ENCODE results near the gene C10orf53. TPM values are rescaled to one million over a fixed set of nuclear protein-coding genes. Genes with fewer than 3 reads are reported as not detected.
"Not testable (repeated sequence)": the region's sequence is repeated elsewhere in the genome, so short reads cannot be mapped to it uniquely, and the experiment has no call there.

Gene C10orf53
- total RNA-seq, 1 donor from 2014 or later = 1.2 TPM

DNA sequence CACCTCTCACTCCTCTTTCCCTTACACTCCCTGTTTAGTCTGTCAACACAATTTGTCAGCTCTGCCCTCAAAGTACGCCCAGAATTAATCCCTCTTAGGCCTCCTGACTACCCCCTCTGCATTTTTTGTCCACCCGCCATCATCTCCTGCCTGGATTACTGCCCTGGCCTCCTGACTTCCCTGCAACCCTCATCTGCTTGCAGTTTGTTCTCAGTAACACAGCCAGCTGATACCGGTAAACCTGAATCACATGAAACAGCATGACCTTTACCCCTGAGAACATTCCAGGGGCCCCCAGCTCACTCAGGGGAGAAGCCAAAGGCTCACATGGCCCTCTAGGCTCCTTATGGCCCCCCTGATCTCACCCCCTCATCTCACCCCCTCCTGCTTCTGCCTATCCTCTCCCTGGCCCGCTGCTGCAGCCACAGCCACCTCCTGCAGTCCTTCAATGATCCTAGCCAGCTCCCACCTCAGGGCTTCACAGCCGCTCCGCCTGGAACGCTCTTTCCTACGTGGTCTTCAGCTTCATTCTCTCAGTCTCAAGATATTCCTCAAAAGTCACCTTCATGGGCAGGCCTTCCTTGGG lies 8.9 kb downstream of the C10orf53 start:
- peak; percentile 49 for DNase-seq (ENCODE audit: low spot score)

DNA sequence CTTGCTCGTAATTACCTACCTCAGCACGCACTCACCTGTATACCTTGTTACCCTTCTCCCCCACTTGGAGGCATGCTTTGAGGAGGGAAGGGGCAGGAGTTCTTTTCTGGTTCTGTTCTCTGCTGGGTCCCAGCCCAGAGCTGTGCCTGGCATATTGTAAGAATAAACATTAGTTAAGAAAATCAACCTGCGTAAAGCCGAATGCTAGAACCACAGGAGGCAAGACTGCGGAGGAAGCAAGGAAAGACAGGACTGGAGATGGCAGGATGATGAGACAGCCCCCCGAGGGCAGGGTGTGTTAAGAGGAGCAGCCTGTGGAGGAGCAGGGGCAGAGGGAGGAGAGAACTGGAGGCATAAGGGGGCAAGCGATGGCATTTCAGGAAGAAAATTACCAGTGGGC lies 9.5 kb downstream of the C10orf53 start:
- no peak for DNase-seq (ENCODE audit: low spot score)

DNA sequence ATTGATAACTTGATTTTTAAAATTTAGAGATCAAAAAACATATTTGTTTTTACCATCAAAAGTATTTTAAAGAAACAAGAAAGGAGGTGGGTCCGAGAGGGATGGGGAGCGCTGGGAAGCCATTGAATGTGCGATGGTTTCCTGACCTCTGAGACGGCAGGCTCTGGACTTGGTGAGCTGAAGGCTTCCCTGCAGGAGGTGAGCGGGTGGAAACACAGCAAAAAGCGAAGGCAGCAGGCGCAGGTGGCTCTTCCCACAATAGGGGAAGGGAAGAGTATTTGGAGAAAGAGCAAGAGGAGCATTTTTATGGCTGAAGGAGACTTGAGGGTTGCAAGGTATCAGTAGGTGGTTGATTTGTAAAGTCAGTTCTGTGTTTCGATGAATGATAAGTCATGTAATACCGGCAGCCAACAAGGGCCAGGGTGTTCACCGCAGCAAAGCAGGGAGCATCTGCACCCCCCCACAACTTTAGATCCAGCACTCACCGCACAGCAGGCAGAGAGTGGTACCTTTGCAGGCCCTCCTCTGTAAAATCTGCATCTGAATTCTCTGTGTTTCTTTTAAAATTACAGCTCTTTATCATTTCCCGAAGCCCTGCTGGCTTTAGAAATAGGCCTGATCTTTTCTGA lies 10.5 kb downstream of the C10orf53 start:
- no peak for DNase-seq (ENCODE audit: low spot score)

DNA sequence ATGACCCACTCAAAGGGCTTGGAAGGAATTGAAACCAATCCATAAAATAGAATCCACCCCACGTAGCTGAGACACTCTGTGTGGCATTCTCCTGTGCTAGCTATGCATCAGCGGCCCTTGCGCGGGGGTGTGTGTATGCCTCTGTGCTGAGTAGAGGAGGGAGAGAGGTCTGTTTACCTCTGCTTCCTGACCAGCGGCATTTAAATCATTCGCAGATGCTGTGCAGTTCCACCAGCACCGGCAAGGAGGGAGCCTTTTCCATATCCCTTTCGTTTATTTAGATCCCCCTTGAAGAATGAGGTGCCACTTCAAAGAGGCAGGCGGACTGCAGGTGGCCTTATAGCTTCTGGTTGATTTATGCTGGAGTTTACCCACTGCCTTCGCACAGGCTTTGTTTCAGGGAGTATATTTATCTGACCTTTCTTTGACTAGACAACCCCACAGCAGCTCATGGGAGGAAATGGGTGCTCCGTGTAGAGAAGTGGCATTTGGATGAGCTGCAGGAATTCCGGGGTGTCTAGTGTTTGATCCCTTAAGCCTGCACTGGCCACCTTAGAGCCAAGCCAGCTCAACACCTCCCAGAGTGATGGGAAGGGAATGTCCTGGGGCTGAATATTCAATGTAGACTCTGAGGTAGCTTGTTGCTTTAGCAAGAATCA lies 11.4 kb downstream of the C10orf53 start:
- DNase-seq (ENCODE audit: low spot score) = peak; percentile 9

DNA sequence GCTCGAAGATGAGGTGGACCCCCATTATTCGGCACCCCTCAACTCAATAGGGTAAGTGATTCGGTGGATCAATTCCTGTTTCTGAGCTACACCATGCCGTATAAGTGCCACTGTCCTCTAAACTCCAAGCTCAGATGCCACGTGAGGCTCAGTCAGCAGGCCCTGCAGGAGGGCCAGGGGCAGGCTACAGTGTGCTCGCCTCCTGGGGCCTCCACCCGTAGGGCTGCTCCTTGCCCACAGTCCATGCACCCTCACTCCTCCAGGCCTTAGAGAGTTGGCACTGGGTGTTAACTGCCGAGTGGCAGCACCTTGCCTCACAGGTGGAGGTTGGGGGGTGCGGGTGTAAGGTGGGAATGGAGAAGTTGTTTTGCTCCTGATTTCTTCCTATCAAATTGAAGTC lies 12.1 kb downstream of the C10orf53 start:
- no peak for DNase-seq (ENCODE audit: low spot score)

DNA sequence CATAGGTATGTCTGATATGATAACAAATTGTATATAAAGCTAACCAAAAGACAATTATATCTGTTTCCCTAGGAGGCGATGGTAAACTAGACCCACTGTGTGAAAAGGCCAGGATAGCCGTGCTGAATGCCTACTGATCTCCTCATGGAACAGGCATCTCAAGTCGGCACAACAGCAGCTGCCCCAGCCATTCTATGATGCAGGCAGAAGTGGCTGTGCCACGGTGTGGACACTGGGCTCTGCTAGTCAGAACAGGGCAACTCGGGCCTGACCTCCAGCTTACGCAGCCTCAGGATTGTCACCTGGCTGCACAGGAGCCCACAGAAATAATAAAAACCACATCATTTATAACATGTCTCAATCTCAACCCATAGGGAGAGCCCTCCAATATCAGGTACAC lies 15.0 kb downstream of the C10orf53 start:
- DNase-seq (ENCODE audit: low spot score) = no peak

DNA sequence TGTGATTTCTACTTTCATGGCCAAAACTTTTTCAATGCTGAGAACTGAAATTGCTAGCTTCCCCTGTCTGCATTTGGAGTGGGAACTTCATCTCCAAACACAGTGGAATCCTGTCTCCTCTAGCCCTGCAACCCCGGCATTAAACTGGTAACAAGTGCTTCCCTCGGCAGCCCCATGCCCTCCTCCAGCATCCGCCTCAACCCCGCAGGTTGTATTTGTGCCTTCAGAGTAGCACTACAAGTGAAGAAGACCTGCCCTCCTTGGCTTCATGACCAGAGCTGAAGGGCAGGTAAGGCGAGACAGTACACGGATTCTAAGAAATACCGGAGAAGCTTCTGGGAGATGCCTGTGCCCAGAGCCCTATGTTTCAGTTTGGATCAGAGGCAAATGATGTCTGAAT lies 16.9 kb downstream of the C10orf53 start:
- no peak for DNase-seq (ENCODE audit: low spot score)

DNA sequence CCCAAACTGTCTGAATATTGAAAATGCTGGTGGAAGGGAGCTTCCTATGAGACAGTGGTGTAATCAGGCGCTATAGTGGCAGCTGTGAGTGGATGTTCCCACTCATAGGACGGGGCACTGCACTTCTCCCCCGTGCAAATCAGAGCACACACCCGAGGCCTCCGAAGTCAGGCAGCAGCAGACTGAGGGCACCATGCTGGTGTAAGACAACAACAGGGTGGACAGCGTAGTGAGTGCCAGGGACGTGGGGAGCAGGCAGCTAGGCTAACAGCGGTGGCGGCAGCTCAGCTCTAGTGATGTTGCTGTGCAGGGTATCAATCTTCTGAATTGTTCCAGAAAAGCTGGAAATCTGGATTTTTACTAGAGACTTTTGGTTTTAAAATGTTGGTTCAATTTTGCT lies 19.2 kb downstream of the C10orf53 start:
- DNase-seq (ENCODE audit: low spot score) = no peak

DNA sequence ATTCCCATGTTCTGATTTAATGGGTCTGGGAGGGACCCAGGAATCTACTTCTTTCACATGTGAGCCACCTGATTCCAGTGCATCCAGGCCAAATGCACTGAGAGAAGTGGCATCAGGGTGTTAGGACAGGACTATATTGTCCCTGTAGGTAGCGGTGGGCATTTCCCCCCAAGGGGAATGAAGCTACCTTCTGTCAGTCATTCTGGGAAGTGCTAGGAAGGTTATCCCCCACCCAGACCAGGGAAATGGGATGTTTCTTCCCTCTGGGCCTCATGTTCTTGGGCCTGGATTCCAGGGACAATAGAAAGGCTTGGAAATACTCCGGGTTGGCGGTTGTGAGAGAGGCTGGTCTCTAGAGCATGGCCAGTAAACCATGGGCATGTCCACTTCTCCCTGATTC lies 20.8 kb downstream of the C10orf53 start:
- DNase-seq (ENCODE audit: low spot score) = no peak

DNA sequence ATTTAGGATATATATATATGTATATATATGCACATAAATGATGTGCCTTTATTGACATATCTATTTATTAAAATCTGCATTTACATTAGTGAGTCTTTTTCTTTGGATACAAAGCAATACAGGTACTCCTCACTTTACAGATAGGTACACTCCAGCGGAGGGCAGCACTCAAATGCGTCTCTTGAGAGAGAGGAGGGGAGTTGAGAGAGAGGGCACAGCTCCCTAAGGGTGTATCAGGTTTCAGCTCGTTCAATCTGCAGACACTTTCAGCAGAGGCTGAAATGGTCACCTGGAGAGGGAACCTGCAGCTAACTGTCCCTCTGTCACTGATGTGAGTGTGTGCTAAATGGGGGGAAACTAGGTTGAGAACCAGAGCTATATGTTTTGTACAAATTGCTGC lies 21.5 kb downstream of the C10orf53 start:
- DNase-seq (ENCODE audit: low spot score) = no peak

DNA sequence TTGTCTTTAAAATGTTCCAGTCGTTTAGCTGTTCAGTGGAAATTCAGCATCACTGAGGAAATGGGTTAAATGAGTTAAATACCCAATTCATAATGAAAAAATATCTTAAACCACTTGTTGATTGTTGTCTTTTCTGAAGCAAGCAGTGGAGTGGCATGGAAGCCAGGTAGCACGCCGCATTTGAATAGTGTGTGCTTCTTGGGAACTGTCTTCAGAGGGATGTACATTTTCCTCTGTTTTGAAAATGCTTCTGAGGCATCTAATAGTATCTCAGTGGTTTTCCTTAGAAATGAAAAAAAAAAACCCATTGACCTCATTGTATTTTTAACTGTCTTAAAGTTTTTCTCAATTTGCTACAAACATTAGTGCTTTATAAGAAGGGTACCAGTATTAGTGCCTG lies 28.1 kb downstream of the C10orf53 start:
- DNase-seq (ENCODE audit: low spot score) = no peak

DNA sequence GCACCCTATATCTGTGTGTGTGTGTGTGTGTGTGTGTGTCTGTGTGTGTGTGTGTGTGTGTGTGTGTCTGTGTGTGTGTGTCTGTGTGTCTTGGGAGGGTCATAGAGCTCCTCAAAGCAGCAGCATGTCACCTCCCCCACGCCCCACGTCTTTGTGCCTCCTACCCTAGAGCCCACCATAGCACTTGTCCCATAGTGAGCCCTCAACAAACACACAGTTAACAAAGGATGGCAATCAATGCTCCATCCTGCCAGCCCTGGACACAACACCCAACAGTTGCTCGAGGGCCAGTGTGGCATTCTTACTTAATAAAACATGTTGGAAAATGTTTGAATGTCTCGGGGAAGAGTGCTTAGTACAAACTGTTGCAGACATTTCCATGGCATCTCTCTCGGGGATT lies 30.5 kb downstream of the C10orf53 start:
- no peak for DNase-seq (ENCODE audit: low spot score)

DNA sequence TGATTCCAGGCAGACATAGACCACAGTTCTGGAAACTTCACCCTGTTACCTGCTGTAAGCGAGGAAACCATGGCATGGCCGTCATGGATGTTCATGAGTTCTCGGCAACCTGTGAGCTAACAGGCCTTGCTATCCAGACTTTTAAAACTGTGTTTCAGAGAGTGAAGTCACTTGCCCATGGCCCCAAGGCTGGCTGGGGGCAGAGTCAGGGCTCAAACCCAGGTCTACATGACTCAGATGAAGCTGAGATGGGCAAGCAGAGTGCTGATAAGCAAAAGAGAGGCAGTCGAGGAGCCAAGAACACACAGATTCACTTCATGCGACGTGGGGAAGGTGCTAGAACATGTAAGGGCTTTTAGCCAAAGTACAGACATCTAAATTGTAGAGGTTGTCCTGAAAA lies 31.5 kb downstream of the C10orf53 start:
- DNase-seq (ENCODE audit: low spot score) = no peak

DNA sequence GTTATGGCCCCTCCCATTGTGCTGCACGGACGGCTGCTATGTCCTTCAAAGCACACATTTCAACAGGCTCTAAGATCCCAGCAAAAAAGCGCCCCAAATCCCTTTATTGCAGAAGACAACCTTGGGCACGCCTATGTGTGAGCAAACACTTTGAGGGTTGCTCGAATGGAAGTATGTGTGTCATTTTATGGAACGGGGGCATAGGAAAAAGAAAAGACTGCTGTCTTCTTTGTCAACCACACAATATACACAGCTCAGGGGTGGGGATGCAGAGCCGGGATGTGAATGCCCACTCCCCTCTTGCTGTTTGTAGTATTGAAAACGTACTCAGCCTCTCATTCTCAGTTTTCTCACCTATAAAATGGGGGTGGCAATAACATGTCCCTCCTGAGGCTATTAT lies 32.0 kb downstream of the C10orf53 start:
- no peak for DNase-seq (ENCODE audit: low spot score)

DNA sequence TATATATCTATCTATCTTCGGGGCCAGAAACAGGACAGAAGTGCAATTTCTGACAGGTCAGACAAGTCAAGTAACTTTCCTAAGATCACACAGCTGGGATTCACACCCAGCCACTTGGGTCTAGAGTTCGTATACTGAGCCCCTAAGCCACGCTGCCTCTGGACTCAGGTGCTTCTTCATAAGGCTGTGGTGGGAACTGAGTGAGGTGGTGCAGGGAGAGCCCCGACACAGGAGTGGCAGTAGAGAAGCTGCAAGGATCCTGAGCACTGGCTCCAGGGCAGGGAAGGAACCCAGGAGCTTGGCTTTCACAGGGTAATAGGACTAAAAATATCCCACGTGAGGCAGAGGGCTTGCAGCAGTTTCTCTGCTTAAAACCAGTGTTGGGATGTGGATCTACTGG lies 33.8 kb downstream of the C10orf53 start:
- no peak for DNase-seq (ENCODE audit: low spot score)

DNA sequence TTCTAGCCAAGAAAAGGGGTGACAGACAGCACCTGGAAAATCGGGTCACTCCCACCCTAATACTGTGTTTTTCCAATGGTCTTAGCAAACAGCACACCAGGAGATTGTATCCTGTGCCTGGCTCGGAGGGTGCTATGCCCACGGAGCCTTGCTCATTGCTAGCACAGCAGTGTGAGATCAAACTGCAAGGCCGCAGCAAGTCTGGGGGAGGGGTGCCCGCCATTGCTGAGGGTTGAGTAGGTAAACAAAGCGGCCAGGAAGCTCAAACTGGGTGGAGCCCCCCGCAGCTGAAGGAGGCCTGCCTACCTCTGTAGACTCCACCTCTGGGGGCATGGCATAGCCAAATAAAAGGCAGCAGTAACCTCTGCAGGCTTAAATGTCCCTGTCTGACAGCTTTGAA lies 35.7 kb downstream of the C10orf53 start:
- not testable (repeated sequence) for DNase-seq (ENCODE audit: low spot score)

DNA sequence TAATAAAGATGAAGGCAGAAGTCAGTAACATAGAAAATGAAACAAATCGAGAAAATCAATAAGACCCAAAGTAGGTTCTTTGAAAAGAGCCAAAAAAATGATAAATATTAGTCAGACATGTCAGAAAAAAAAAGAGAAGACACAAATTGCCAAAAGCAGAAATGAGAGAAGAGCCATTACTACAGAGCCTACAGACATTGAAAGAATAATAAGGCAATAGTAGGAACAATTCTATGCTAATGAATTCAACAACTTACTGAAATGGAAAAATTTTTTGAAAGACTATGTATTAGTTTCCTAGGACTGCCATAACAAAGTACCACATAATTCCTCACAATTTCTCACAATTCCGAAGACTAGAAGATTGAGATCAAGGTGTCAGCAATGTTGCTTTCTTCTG lies 47.1 kb downstream of the C10orf53 start:
- DNase-seq (ENCODE audit: low spot score) = no peak

DNA sequence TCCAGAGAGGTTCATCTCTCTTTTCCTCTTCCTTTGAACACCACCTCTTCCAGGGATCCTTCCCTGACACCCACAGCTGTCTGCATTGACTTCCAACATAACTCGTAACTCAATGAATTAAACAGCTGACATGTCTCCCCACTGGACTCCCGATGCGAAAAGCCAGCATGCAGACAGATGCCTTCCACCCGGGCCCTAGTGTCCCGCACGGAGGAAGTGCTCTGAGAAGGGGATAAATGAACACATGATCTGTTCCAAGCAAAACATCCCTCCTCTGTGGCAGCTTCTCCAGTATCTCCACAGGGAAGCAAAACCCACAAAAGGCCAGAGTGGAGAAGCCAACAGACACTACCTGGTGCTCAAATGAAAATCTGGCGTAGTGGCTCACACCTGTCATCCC lies 54.4 kb downstream of the C10orf53 start:
- DNase-seq (ENCODE audit: low spot score) = no peak

DNA sequence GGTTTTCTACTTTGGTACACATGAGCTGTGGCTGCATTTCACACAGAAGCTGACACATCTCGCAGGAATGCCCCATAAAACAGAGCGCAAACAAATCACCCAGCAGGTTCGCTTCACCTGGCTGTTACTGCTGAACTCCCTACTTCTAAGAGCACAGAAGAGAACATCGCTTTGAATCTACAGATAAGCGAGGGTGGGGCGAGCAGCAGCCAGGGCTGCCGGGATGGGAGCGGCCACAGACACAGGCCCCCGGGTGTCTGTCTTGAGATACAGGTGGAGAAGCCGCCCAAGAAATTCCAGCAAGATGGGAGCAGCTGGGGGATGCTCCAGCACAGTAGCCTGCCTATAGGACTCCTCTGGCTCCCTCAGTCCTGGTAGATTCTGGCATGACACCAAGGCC lies 55.2 kb downstream of the C10orf53 start:
- DNase-seq (ENCODE audit: low spot score) = no peak

DNA sequence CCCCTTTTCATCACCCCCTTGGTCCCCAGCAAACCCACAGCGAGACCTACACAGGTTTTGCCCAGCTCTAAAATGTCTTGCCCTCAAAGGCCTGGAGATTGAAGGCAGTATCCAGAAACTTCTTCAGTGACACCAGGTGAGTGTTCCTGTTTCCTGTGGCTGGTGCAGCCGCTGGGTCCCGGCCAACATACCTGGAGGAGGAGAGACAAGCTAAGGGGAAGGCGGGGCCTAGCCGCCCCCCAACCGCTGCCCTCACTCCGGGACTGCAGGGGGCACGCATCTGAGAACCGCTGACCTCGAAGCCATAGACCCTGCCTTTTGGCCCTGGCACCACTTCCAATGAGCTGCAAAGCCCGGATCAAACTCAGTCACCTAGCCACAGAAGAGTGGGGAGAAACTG lies 55.7 kb downstream of the C10orf53 start:
- DNase-seq (ENCODE audit: low spot score) = no peak

DNA sequence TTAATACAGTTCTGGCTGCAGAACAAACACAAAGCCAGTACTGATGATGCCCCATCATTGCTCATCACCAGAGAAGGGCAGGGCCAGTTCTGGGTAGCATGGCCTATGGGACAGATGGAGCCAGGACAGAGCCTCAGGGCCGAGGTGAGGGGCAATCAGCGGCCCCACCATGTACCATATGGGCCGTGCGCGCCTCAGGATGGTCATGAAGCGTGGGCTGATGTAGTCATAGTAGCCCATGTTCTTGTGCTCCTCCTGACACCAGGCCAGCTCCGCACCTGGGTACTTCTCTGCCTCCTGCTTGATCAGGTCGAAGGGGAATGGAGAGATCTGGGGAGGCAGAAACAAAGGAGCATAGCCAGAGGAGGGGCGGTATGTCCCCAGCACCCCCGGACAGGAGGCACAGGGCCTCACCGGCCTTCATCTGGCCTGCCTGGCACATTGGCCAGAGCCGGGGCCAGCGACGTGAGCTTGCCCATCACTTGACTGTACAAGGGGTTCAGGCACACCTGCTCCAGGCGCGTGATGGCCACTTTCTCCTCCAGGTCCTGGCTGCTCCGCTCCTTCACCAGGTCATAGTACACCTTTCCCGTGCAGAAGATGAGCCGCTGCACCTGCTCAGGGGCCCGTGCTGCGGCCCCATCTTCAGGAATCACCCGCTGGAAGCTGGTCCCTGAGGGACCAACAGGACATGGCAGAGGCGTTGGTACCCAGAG lies 56.6 kb downstream of the C10orf53 start:
- no peak for DNase-seq (ENCODE audit: low spot score)

DNA sequence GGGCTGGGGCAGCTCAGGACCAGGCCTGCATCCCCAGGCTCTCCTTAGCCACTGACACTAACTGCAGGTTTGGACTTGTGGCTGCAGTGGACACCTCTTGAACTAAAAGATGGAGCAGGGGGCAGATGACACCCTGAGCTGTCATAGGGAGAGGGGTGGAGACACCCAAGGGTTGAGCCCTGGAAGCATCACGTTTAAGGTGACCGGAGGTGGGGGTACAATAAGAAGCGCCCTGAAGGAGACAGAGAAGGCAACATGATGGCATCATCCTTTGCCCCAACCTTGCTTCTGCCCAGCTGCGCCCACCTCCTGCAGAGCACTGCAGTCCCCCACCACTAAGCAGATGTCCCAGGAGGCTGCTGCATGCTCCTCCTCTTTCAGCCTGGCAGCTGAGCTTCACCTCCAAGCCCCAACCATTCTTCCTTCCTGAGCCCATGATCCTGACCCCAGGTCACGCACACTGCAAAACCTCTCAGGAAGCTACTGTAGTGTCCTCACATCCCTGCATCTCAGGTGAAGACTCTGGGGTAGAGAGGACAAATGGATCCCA lies 57.2 kb downstream of the C10orf53 start:
- no peak for DNase-seq (ENCODE audit: low spot score)
